Kidney capillary endothelial cell (primary cell): Measurements from ENCODE around the gene MRPS6.
A peak's percentile ranks its signal among the peaks of the same experiment; 100 is the strongest.

Experiments used
- DNase-seq: peaks from one replicate; pipeline ENCODE4 v3.0.0-alpha.2; 2018; ENCODE audit warnings: low spot score

Gene MRPS6

DNA sequence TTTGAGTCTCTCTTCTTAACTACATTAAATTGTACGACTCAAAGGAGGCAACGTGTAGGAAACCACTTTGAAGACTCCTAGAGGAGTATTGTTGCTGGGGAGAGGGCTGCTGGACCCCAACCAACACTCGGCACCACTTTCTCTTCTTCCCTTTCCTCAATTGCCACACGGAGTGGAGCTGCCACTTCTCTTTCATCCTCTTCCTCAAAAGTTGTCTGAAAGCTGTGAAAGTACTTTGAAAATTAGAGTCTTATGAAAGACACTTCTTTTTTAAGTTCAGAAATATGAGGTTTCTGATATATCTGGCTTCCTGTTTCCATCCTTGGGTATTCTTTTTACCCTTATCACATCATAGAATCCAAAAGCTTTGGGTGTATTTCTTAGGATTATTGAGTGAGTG, 59.5 kb downstream of the MRPS6 start:
- no peak for DNase-seq

DNA sequence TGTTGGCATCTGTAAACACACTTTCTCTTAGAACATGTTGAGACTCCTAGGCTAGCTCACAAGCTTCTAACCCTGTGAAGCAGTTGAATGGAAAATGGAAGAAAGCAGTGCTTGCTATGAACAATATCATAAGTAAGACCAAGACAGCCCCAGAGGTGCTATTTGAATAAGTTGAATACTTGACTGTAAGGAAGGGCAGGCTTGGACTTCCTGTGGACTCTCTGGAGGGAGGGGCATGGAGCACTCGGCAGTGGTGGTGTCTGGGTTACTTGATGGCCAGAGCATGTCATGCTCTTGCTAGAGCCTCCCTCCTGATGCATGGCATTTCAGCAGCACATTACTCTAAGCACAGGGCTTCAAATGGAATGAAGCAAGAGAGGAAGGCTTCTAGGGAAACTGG, 60.0 kb downstream of the MRPS6 start:
- no peak for DNase-seq

DNA sequence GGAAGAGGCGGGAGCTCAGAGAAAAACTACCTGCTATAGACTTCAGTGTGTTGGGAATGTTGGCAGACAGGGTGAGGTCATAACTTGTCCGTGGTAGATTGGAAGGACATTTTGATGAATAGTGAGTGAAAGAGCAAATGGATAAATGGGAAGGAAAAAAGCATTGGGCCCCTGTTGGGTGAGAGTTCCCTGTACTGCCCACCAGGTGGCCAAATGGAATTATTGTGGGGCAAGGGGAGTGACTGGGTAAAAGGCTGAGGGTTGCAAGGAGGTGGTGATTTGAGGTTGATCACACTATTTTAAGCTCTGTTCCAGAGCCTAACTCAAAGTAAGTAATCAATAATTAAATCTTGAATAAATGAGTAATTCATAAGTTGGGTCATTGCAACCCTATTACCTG, 60.4 kb downstream of the MRPS6 start:
- DNase-seq: no peak

DNA sequence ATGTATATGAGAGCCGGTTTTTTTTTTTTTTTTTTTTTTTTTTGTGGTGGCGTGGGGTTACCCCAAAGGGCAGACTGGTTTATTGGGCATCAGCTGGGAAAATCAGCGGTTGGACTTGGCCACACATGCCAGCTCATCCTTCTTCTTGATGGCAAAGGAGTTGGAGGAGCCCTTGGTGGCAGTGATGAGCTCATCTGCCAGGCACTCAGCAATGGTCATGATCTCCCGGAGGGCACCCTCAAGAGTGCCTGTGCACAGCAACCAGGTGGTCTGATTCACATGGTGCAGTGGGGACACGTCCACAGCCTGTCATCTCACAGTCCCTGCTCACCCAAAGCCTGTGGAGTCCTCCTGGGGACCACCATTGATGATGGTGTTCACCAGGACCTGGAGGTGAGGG, 62.0 kb downstream of the MRPS6 start:
- DNase-seq: no peak

DNA sequence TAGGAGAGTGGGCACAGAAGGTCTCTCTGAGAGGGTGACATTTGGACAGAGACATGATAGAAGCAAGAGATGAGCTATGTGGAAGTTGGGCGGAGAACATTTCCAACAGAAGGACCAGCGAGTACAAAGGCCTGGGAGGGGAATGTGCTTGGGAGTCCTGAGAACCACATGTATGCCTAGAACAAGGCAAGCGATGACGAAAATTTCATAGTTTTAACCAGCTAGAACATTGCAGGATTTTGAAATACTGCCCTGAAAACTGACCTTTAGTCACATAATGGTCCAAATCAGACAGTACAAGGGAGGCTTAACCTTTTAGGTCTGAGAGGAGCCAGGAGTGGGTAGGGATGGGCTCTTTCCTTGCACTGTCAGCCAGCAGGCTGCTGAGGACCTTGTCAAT, 68.0 kb downstream of the MRPS6 start:
- DNase-seq: no peak

DNA sequence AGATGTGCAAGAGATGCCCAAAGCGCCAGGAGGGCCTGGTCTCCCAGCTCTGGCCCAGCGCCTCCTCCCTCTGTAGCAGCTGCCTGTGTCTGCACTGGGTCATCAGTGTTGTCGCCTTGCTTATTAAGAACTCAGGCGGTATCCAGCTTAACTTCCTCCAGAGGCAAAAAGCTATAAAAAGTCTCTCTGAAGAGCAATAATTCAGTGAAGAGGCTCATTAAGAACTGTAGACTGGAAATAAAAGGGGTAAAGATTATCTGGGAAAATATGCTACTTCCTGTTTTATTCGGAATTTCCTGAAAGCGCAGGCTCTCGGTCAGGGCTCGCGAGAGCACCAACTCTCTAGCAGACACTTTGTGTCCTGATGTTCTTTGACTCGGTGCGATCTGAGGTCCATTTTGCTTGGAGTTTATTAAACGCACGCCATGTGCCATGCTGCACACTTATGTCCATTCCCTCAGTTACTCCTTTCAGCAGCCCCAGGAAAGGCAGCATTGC, 70.4 kb downstream of the MRPS6 start:
- no peak for DNase-seq

DNA sequence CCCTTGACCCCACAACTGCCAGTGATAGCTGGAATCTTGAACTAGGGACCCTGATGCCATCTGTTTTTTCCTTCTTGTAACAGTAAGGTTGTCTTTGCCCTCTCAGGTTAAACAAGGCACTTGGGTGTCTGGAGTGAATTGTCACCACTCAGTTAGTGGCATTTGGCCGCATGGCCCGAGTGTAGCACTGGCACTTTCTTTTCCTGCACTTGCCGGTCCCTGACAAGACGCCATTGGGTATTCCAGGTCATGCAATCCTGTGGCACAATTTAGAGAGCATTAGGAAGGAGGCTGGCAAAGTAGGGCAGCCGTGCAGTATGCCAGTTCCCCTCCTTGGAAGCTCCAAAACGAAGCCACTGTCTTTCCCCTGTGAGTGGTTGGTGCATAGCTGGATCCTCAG, 70.8 kb downstream of the MRPS6 start:
- DNase-seq: no peak

DNA sequence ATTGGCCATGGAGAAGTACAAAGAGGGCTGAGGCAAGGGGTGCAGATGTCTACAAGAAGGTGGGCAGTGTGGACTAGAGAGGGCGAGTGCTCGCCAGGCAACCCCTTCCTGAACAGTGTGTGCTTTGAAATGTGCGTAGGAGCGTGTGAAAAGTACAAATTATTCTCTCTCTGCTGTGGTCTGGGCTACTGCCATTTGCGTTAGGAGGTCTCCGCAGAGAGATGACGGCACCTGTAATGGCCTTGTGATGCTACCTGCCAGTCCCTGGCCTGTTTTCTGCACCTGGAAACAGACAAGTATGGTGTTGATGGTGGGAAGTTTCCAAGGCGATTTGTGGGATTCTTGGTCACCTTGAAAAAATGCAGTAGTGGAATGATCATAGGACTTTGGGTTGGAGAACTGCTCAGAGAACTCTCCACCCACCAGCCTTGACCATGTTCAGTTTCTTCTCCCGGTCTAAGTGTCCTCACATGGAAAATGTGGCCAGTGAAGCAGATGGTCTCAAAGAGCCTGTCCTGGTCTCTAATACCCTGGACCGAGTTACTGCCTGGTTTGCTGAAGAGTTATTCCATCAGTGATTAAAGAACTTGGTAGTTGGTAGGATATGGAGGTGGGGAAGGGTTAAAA, 74.5 kb downstream of the MRPS6 start:
- DNase-seq: no peak

DNA sequence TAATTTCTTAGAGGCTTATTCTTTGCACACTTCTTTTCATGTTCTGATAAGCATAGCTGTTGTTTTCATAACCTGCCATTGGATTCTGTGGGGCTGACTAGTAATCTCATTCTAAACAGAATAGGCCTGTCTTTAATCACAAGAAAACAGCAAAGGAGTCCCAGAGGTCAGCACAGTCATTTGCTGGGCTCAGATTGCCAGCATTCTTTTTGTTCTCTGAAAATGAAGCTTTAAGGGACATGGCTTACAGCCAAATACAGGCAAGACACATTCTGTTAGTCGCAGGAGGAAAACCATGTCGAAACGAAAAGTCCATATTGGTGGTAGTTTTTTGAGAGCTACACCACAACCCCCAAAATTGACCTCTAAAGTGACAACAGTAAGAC, 75.0 kb downstream of the MRPS6 start:
- DNase-seq: no peak

DNA sequence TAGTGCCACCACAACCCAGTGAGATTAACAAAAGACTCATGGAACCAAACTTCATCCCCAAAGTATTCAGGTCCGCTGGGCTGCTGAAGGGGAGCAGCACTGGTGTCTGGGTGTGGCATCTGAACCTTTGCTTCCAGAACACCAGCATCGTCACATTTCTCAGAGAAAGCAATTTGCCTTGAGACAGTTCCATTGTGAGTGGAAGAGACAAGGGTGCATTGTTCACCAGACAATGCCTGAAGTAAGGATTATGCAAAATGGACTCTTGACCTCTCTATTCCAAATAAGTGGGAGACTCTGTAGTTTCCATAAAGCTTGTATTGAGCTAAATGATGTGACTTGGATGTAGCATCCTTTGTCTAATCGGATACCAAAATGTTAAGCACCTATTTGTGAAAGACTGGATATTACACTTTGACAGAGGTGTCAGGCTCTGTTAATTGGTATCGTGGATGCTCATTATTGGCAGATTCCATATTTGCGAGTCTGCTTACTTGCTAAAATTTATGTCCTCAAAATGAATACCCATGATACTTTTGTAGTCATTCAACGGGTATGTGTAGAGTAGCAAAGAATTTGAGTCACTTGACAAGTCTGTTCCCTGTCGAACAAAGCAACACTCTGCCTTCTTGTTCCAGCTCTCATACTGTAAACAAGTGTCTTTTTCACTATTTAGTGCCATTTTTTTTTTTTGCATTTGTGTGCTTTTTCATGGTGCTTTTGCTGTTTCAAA, 75.6 kb downstream of the MRPS6 start:
- DNase-seq: no peak

DNA sequence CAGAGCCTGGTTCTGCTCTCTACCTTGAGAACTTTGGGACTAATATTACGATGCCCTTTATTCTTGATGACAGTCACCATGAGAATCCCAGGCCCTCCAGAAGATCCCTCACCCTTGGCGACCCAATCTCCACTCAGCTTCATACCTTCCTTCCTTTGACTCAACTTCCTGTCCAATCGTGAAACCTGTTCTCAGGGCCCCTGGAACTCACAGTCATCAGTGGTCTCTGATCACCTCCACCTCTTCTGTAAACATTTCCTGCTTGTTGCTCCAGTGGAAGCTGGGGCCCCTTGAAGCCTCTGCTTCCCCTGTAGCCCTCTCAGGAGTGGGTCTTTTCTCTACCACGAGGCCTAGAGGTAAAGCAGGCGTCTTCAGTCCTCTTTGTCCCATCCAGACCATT, 79.1 kb downstream of the MRPS6 start:
- DNase-seq: no peak

DNA sequence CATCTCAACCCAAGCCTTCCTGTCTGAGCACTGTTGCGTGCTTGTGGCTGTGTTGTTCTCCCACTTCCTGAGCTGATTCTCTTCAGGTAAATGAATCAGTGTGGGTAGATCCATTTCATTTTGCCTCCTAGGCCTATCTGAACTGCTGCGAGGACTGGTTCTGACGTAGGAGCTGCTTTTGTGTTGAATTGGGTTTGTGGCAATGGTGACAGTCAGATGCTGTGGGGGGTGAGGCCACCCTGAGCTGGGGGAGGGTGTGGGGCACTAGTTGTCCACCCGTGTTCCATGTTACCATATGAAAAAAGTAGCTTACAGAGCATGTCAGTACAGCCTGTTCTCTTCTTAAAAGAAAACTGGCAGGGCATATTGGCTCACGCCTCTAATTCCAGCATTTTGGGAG, 81.5 kb downstream of the MRPS6 start:
- DNase-seq: no peak

DNA sequence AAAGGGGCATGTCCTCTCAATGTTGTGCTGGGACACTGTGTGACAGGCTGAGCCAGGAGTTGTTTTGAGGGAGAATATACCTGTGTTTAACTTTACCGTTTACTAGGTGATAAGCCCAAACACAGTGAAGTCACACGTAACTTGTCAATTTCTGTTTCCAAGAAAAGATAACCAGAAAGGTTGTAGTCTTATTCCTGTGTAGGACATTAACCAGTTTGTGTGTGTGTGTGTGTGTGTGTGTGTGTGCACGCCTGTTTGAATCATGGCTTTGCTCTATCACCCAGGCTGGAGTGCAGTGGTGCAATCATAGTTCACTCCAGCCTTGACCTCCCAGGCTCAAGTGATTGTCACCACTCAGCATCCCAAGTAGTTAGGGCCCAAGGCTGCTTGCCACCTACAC, 83.6 kb downstream of the MRPS6 start:
- no peak for DNase-seq

DNA sequence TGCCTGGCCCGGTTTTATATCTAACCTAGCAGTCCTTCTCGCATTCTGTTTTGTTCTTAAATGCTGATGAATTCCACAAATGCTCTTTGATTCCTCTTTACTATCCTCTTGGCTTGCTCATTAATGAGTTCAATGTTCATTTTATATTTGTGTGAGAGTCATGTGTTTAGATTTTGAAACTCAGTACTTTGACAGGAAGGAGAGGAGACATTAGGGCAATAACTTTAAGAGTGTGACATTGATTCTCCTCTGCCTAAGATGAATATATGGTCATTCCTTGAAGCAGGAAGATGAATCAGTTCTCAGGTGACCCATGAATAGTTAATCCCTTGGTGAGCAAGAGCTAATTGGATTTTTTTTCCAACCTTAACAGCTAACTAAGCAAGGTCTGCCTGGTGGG, 84.1 kb downstream of the MRPS6 start:
- DNase-seq: peak; percentile 23

DNA sequence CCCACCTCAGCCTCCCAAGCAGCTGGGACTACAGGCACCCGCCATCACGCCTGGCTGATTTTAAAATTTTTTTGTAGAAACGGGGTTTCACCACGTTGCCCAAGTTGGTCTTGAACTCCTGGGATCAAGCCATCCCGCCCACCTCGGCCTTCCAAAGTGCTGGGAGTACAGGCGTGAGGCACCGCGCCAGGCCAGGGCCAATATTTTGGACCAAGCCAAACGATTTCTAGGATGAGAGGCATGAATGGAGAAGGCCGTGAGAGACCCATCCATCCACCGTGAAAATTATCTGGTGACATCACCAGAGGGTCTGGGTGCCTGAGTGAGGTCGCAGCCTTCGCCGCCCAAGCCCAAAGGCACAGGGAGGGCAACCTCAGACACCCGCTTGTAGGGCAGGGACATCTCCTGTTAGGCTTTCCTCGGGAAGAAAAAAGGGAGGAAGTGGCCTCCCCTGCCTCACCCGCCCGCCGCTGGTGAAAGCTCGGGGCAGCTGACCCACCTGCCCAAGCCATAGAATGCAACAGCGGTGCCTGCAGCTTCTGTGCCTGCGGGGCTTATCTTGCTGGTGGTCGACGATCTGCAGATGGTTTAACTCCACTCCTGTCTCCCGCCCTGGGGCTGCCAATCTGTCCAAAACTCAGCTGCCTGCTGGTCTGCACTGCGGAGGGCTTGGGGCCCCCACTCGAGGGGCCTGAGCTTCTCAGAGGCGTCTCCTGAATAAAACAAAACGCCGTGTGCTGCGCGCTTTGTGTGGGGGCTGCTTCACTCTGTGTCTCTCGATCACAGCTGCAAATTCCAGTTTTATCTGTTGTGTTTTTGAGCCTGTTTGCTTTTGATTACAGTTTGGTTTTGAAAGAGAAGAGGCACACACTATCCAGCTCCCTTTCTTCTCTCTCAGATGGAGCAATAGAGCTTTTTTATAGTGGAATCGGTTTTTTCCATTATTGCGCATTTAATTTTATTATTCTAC, 85.8 kb downstream of the MRPS6 start:
- DNase-seq: no peak

DNA sequence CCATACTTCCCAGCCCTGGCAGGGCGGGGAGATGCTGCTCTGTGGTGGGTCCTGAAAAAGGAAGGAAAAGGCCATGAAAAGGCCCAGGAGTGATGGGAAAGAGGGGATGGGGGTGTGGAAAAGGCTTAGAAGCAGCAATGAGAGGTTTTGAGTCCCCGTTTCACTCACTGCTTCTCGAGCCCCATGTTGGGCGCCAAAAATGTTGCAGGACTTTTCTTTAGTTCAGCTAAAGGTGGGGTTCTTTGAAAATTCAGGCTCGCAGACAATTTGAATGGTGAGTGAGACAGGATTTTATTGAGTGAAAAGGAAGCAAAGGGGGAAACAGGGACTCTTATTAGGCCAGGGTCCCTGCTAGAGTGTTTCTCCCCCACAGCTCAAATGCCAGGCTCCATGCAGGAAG, 93.1 kb downstream of the MRPS6 start:
- DNase-seq: no peak

DNA sequence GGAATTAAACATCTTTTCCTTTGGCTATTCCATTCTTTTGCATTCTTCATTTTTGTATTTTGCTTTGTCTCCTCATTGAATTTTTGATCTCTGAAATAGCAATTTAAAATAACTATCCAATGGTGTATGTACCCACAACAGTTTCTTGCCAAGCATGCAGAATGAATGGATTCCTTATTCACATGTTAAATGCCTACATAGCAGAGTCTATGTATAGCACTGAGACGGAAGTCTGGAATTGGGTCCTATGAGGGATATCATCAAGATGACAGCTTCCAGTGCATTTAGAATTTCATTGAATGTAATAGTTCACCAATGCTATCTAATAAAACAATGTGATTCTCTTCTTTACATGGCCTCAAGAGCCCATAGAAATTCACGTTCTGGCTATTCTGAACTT, 97.5 kb downstream of the MRPS6 start:
- no peak for DNase-seq

DNA sequence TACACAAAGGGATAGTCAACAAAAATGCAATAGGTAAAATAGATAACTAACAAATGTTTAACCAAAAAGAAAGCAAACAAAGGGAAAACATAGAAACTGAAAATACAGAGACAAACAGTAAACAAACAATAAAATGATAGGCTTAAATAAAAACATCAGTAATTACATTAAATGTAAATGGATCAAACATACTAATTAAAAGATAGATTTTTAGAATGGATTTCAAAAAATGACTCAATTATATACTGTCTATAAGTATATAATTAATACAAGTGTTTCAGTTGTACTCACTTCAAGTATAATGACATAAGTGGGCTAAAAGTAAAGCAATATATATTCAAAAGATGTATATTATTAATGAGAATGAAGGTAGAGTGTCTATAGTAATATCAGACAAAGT, 101.1 kb downstream of the MRPS6 start:
- no peak for DNase-seq

DNA sequence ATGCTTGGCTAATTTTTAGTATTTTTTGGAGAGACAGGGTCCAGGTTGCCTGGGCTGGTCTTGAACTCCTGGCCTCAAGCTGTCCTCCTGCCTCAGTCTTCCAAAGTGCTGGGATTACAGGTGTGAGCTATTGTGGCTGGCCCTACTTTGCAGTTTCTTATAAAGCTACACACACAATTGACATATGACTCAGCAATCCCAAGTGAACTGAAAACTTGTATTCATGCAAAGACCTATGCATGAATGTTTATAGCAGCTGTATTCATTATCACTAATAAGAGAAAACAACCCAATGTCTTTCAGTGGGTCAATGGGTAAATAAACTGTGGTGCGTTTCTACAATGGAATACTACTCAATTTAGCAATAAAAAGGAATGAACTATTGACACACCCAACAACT, 103.1 kb downstream of the MRPS6 start:
- DNase-seq: no peak

DNA sequence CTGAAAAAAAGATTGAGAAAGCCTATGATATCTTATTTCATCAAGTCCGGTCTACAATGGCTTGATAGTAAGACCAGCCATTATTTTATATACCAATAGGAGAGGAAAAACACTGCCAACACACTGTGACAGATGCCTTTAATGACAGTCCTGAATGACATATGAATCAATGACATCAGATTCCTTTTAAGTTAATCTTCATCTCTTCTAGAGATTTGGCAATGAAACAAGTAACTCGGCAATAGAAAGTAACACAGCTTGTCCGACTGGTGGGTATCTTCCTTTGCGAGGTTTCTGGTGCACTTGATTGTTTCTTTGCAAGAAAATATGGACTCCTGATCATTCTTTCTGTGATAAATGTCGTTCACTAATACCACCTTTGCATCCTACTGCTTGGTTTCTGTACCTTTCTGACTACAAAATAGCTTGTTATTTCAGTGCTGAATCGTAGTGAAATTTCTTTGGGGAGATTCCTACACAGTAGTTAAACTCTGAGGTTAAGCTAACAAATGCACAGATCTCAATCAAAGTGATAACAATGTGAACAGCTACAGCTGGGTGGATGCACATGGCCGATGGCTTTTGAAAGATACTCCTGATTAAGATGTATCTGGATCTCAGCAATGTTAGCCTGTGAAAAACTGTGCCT, 104.7 kb downstream of the MRPS6 start:
- DNase-seq: no peak

DNA sequence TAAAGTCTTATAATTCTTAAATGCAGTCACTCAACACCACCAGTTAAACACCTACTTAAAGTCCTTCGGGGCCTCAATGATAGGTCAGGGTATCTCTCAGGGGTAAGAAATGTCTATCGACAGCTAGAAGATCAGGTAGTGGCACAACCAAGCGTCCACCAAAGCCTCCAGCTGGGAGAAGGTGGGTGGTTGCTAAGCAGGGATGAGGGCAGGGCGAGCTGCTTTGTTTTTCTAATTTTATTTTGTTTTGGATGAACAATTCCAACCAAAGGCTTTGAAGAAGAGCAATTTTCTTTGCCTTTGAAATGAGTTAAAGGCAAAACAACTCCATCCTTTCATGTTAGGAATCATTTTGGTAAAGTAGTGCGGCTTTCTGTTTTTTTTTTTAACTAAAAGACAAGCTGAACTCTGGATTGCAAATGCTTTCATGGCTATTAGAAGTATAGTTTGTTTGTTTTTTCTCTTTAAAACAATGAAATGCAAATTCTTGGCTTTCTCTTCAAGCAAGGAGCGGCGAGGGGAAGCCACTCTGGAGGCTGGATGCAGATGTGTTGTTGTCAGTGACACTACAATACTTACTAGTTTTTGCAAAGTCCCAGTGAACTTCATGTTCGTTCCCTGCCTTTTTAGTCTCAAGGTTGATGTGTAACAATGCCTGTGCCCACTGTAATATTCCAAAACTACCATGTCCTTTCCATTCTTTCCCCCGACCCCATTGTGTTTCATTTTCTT, 106.0 kb downstream of the MRPS6 start:
- DNase-seq: no peak

DNA sequence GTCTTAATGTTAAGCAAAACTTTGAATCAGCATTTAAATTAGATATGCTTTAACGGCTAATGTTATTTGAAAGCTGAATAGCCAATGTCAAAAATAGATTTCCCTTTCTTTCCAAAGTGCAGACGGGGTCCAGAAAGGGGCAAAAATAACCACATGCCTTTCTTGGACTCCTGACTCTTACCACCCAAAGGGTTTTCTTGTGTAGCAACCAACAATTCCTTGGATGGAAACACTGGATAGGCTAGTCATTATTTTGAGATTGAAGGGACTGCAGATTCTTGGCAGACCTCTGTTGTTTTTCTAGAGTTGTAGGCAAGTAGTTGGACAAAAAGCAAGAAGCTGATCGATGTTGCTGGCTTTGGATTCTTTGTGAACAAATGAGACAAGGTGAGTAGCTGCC, 107.0 kb downstream of the MRPS6 start:
- no peak for DNase-seq
